Stimulated activated naive B cell treated with anti-CD40 and anti-IgM and Interleukin-4, amounts not matched to agents 10 μg/mL and 1 μg/mL and 100 μg/mL, for 72 hours (primary cell): ENCODE data around the gene SOBP.

Source experiments
- ATAC-seq, 2 donors: fragments of 150-1000 bp; cut with Tn5 transposase; replicated peaks; 2 replicates each; pipeline ENCODE4 v1.10.0; 2021; ENCODE audit warnings: moderate library complexity in 1 of 2
- DNase-seq: peaks from one replicate; pipeline ENCODE4 v3.0.0; 2021
- H3K27ac Mint-ChIP-seq: one replicate; pipeline ENCODE4 v1.8.0; 2022; ENCODE audit warnings: mild to moderate bottlenecking, mixed read lengths
- H3K27me3 Mint-ChIP-seq, 2 donors: one replicate each; pipeline ENCODE4 v1.8.0; 2022; ENCODE audit warnings: mixed read lengths in 2 of 2
- H3K36me3 Mint-ChIP-seq, 2 donors: one replicate each; pipeline ENCODE4 v1.8.0; 2022; ENCODE audit warnings: mixed read lengths in 2 of 2, mild to moderate bottlenecking in 1 of 2
- H3K4me1 Mint-ChIP-seq, 2 donors: one replicate each; pipeline ENCODE4 v1.8.0; 2022; ENCODE audit warnings: mixed read lengths in 2 of 2, mild to moderate bottlenecking in 1 of 2
- H3K4me3 Mint-ChIP-seq, 2 donors: one replicate each; pipeline ENCODE4 v1.8.0; 2022; ENCODE audit warnings: mild to moderate bottlenecking in 2 of 2, mixed read lengths in 2 of 2, moderate library complexity in 1 of 2
- H3K9me3 Mint-ChIP-seq, 2 donors: one replicate each; pipeline ENCODE4 v1.8.0; 2022; ENCODE audit warnings: mixed read lengths in 2 of 2, mild to moderate bottlenecking in 1 of 2

The SOBP gene

DNA sequence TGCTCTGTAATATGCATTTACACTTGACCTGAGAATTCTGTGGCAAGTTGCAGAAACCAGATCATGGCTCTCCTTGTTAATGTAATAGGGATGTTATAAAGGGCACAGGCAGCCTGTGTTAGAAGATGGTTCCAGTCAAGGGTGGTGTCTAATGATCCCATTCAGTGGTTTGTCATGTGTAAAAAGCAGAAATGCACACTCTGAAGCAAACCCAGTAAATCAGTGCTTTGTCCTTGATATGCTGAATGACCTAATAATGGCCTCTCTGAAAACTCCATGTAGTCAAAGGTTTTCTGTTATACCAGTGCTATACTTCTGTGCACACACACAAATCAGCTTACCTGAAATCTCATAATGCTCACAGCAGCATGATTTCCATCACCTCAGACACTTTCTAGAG is 66.2 kb downstream of the SOBP start:
- Mint-ChIP-seq H3K4me1 (peaks cover 0 to 10% of the 10 kb centered on the region in 2 donors), H3K4me3 (no peak overlapping the region), H3K27me3 (no peaks in the 10 kb centered on the region), H3K9me3 (no peaks in the 10 kb centered on the region), H3K36me3 (peaks cover 0 to 4% of the 10 kb centered on the region in 2 donors), H3K27ac (no peak overlapping the region)
- ATAC-seq, result no peak
- DNase-seq, result no peak

DNA sequence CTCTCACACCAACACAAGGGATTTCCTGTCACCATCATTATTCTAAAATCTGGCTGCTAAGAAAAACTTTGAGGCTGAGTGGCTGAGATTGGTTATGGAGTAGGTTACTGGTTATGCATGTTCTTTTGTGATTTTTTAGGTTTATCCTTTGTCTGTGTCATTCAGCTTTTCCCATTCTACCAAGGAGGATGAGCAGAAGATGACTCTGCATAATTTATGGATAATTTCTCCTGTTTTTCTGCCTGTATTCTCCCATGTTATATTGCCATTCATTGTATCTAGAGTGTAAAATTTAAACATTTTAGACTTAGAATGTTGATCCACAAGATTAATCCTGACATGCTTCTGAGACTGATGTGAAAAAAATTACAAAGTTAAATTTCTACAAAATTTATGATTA is 67.8 kb downstream of the SOBP start:
- DNase-seq, result no peak
- H3K4me1 Mint-ChIP-seq, result peaks cover 0 to 10% of the 10 kb centered on the region in 2 donors
- no peaks in the 10 kb centered on the region for H3K9me3 Mint-ChIP-seq
- peaks cover 0 to 1% of the 10 kb centered on the region in 2 donors for H3K36me3 Mint-ChIP-seq
- no peak overlapping the region for H3K4me3 Mint-ChIP-seq
- no peak overlapping the region for H3K27ac Mint-ChIP-seq
- ATAC-seq, result no peak
- H3K27me3 Mint-ChIP-seq, result no peaks in the 10 kb centered on the region

DNA sequence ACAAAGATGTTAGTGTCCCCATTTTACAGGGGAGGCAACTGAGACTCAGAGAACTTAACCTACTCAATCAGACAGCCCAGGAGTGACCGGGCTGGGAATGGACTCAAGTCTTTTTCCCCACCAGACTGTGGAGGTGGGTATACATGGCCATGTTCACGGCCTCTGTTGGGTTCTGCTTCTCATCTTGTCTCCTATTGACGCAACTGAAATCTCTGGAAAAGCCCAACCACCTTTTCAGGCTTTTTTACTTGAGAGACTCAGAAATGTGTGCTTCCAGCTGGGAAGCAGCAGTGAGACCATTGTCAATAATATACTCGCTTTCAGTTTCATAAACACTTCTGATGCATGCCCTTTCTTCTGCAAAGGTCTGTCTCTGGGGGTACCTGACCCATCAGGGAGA is 70.7 kb downstream of the SOBP start:
- no peaks in the 10 kb centered on the region for H3K9me3 Mint-ChIP-seq
- no peaks in the 10 kb centered on the region for H3K36me3 Mint-ChIP-seq
- H3K4me3 Mint-ChIP-seq, result no peak overlapping the region
- ATAC-seq (no peak), DNase-seq (no peak)
- H3K4me1 Mint-ChIP-seq, result peaks cover 0 to 7% of the 10 kb centered on the region in 2 donors
- H3K27me3 Mint-ChIP-seq, result peaks cover 10 to 11% of the 10 kb centered on the region in 2 donors
- H3K27ac Mint-ChIP-seq, result no peak overlapping the region

- ATAC-seq (no peak), DNase-seq (no peak)
- H3K36me3 Mint-ChIP-seq, result no peaks in the 10 kb centered on the region
- H3K9me3 Mint-ChIP-seq, result no peaks in the 10 kb centered on the region
- no peak overlapping the region for H3K27ac Mint-ChIP-seq
- H3K4me3 Mint-ChIP-seq, result no peak overlapping the region
- peaks cover 10 to 12% of the 10 kb centered on the region in 2 donors for H3K27me3 Mint-ChIP-seq
- peaks cover 0 to 3% of the 10 kb centered on the region in 2 donors for H3K4me1 Mint-ChIP-seq
Observed at GRCh38 chr6:107561306-107561705, 71.4 kb downstream of the SOBP start.

- Mint-ChIP-seq H3K27ac (no peak overlapping the region), H3K4me1 (peaks cover 0 to 3% of the 10 kb centered on the region in 2 donors), H3K36me3 (no peaks in the 10 kb centered on the region), H3K4me3 (no peak overlapping the region), H3K9me3 (no peaks in the 10 kb centered on the region), H3K27me3 (peaks cover 10 to 19% of the 10 kb centered on the region in 2 donors)
- no peak for DNase-seq
- no peak for ATAC-seq
Observed at GRCh38 chr6:107563694-107564588, 74.0 kb downstream of the SOBP start.

GRCh38 chr6:107564589-107564951 is 74.7 kb downstream of the SOBP start:
- ATAC-seq (no peak), DNase-seq (no peak)
- H3K27me3 Mint-ChIP-seq, result peaks cover 10 to 19% of the 10 kb centered on the region in 2 donors
- no peaks in the 10 kb centered on the region for H3K9me3 Mint-ChIP-seq
- peaks cover 0 to 3% of the 10 kb centered on the region in 2 donors for H3K4me1 Mint-ChIP-seq
- H3K4me3 Mint-ChIP-seq, result no peak overlapping the region
- no peak overlapping the region for H3K27ac Mint-ChIP-seq
- no peaks in the 10 kb centered on the region for H3K36me3 Mint-ChIP-seq

DNA sequence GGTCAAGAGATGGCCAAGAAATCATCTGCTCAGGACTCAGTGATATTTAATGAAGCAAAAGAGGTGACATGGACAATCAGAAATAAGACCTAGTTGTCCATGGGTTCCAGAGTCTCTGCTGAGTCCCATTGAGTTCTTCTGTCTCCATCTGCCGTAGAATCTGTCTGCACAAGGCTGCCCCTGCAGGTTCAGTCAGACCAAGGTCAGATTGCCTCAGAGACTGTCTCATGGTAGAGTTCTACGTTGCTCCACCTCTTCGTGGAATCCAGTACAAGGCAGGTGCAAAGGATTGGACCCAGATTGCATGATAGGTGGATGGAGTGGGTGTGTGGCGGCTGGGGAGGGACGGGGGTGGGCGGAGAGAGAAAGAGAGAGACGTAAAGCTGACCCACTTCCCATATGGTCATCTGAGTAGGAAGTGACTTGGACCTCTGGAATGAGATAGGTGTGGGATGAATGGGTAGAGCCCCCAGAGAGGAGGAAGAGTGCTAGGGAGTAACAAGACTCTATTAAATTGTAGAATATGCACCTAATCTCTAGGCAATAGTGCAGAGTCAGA is 75.3 kb downstream of the SOBP start:
- Mint-ChIP-seq H3K9me3 (no peaks in the 10 kb centered on the region), H3K27ac (no peak overlapping the region), H3K27me3 (peaks cover 10 to 19% of the 10 kb centered on the region in 2 donors), H3K36me3 (no peaks in the 10 kb centered on the region), H3K4me3 (no peak overlapping the region), H3K4me1 (peaks cover 0 to 3% of the 10 kb centered on the region in 2 donors)
- ATAC-seq (no peak), DNase-seq (no peak)

DNA sequence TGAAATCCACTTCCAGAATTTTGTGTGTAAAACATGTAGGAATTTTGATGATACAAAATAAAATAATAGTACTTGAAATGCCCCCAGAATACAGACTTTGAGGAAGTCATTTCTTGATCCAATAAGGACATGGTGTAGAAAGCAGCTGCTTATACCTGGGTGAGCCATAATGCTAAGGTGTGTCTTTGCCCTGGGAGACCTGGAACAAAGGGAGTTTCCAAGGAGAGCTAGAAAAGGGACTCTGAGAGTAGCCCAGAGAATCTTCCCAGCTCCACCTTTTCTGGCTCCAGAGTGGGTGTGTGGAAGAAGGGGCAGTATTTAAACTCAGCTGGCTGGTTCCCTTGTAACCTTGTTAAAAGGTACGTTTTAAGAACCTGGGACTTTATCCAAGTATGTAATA is 77.7 kb downstream of the SOBP start:
- Mint-ChIP-seq H3K27ac (no peak overlapping the region), H3K27me3 (peaks cover 10 to 26% of the 10 kb centered on the region in 2 donors), H3K36me3 (peaks cover 0 to 3% of the 10 kb centered on the region in 2 donors), H3K4me3 (no peak overlapping the region), H3K9me3 (no peaks in the 10 kb centered on the region), H3K4me1 (peaks cover 3 to 10% of the 10 kb centered on the region in 2 donors)
- DNase-seq, result no peak
- ATAC-seq, result no peak

DNA sequence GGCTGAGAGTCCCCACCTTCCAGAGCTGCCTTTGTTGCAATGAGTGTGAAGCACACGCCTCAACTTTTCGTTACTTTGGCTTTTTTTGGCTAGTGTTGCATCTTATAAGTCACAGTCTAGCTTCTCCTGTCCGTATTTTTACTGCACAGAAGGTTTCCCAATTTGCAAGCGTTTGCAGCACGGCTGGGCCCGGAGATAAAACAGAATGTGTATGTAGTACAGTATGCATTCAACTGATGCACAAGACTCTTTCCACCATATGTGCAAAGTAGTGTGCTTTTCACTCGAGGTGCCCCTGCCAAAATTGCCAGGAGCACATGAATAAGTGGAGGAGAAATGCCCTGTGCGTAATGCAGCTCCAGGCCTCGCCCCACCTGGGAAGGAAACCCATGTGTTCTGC is 79.6 kb downstream of the SOBP start:
- Mint-ChIP-seq H3K27ac (no peak overlapping the region), H3K36me3 (peaks cover 0 to 3% of the 10 kb centered on the region in 2 donors), H3K9me3 (no peaks in the 10 kb centered on the region), H3K4me1 (peaks cover 6 to 14% of the 10 kb centered on the region in 2 donors), H3K4me3 (no peak overlapping the region), H3K27me3 (peaks cover 10 to 30% of the 10 kb centered on the region in 2 donors)
- no peak for ATAC-seq
- DNase-seq, result no peak

DNA sequence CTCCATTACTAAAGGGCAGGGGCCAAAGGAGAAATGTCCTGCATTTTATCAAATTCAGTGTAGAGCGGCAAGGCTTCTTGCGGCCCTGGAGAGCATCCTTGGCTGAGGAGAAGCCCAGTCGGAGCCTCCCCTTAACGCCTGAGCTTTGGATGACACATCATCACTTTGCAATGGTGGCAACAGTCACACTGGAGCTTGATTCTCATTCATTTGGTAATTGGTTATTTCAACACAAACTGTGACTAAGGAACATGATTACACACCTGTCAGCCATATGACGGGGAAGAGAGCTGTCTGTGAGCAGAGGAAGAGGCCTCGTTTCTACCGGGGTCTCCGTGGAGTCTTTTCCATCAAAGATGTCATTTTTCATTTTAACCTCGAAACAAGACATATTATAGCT is 81.4 kb downstream of the SOBP start:
- no peaks in the 10 kb centered on the region for H3K9me3 Mint-ChIP-seq
- H3K36me3 Mint-ChIP-seq, result peaks cover 0 to 3% of the 10 kb centered on the region in 2 donors
- H3K27me3 Mint-ChIP-seq, result peaks cover 0 to 34% of the 10 kb centered on the region in 2 donors
- H3K4me3 Mint-ChIP-seq, result no peak overlapping the region
- DNase-seq, result no peak
- peaks cover 6 to 18% of the 10 kb centered on the region in 2 donors for H3K4me1 Mint-ChIP-seq
- no peak for ATAC-seq
- H3K27ac Mint-ChIP-seq, result no peak overlapping the region

- ATAC-seq (no peak), DNase-seq (no peak)
- H3K9me3 Mint-ChIP-seq, result no peaks in the 10 kb centered on the region
- H3K36me3 Mint-ChIP-seq, result peaks cover 0 to 3% of the 10 kb centered on the region in 2 donors
- H3K27me3 Mint-ChIP-seq, result peaks cover 0 to 37% of the 10 kb centered on the region in 2 donors
- peaks cover 6 to 18% of the 10 kb centered on the region in 2 donors for H3K4me1 Mint-ChIP-seq
- H3K4me3 Mint-ChIP-seq, result no peak overlapping the region
- no peak overlapping the region for H3K27ac Mint-ChIP-seq
Observed at GRCh38 chr6:107572886-107573285, 83.0 kb downstream of the SOBP start.

GRCh38 chr6:107574856-107575255 is 84.9 kb downstream of the SOBP start:
- H3K36me3 Mint-ChIP-seq, result peaks cover 0 to 3% of the 10 kb centered on the region in 2 donors
- H3K4me1 Mint-ChIP-seq, result peaks cover 6 to 18% of the 10 kb centered on the region in 2 donors
- H3K4me3 Mint-ChIP-seq, result no peak overlapping the region
- H3K27me3 Mint-ChIP-seq, result peaks cover 0 to 37% of the 10 kb centered on the region in 2 donors
- ATAC-seq, result no peak
- H3K27ac Mint-ChIP-seq, result no peak overlapping the region
- no peaks in the 10 kb centered on the region for H3K9me3 Mint-ChIP-seq
- no peak for DNase-seq

GRCh38 chr6:107576852-107577251 is 86.9 kb downstream of the SOBP start:
- no peak for ATAC-seq
- no peaks in the 10 kb centered on the region for H3K9me3 Mint-ChIP-seq
- peaks cover 4 to 45% of the 10 kb centered on the region in 2 donors for H3K27me3 Mint-ChIP-seq
- H3K36me3 Mint-ChIP-seq, result no peaks in the 10 kb centered on the region
- H3K27ac Mint-ChIP-seq, result no peak overlapping the region
- peaks cover 4 to 14% of the 10 kb centered on the region in 2 donors for H3K4me1 Mint-ChIP-seq
- DNase-seq, result no peak
- no peak overlapping the region for H3K4me3 Mint-ChIP-seq

DNA sequence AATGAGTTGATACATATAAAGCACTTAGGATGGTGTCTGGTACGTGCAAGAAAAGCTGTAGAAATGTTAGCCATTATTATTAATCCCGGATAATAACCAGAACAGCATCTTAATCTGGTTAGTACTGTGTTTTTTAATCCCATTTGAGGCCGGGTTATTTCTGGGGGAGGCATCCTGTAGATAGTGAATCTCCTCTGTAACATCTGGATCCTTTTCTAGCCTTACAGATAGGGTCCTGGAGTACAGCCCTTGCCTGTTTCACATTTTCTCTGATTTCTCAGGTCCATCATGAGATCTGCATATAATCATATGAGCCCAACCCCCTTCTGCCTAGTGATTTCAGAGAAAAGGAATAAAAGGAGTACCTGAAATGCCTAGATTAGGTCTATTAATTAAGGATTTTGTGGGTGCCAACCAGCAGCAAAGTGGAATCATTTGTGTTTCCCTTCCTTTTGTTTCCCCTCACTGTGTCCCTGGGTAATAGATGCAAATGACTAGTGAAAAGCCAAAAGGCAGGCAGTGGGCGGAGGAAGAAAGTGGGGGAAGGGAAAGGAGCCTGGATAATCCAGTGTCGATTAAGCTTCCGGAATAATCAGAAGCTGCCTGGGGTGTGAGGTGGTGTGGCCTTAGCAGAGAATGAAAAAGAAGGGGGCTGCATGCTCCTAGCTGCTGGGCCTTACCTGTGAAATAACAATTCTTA is 88.9 kb downstream of the SOBP start:
- no peak overlapping the region for H3K4me3 Mint-ChIP-seq
- peaks cover 0 to 4% of the 10 kb centered on the region in 2 donors for H3K4me1 Mint-ChIP-seq
- H3K27ac Mint-ChIP-seq, result no peak overlapping the region
- DNase-seq (no peak), ATAC-seq (no peak)
- H3K36me3 Mint-ChIP-seq, result peaks cover 0 to 2% of the 10 kb centered on the region in 2 donors
- no peaks in the 10 kb centered on the region for H3K9me3 Mint-ChIP-seq
- H3K27me3 Mint-ChIP-seq, result peaks cover 4 to 56% of the 10 kb centered on the region in 2 donors
